A549 (cell line): ENCODE data around the gene GALNT18.

Source experiments
- EP300 ChIP-seq, 2 experiments: fragments of >200 bp; sonication (Bioruptor Twin); formaldehyde crosslinking; IDR thresholded peaks; 2 replicates in 1 of 2; 3 replicates in 1 of 2; pipeline ENCODE4 v1.6.1; 2016 to 2017
- ESRRA ChIP-seq: fragments of 150-350 bp; IDR thresholded peaks from 2 replicates; pipeline ENCODE4 v1.6.1; 2014; ENCODE audit warnings: mild to moderate bottlenecking, low read length, borderline replicate concordance
- GATA3 ChIP-seq: IDR thresholded peaks from 2 replicates; pipeline ENCODE4 v1.6.1; 2012; ENCODE audit warnings: borderline replicate concordance
- HOXA7 ChIP-seq: fragments of 250-450 bp; sonication (Bioruptor Pico); IDR thresholded peaks from 2 replicates; pipeline ENCODE4 v1.5.0; 2020; ENCODE audit warnings: mild to moderate bottlenecking, moderate library complexity
- JUN ChIP-seq, 2 experiments: fragments of >200 bp; sonication (Bioruptor Twin); formaldehyde crosslinking; IDR thresholded peaks; 2 replicates in 1 of 2; 3 replicates in 1 of 2; pipeline ENCODE4 v1.6.1; 2016 to 2017
- MYC ChIP-seq: IDR thresholded peaks from 2 replicates; pipeline ENCODE4 v1.6.1; 2012; ENCODE audit warnings: mild to moderate bottlenecking, inconsistent platforms, low read length, improper control_type of control experiment, borderline replicate concordance
- NFE2L2 ChIP-seq: fragments of 150-350 bp; conservative IDR thresholded peaks from 2 replicates; pipeline ENCODE4 v1.6.1; 2014; ENCODE audit warnings: low read length
- POLR2A ChIP-seq: IDR thresholded peaks from 2 replicates; pipeline ENCODE4 v1.6.1; 2012; ENCODE audit warnings: mild to moderate bottlenecking, low read length
- RAD21 ChIP-seq, 2 experiments: fragments of >200 bp in 1 of 2; sonication (Bioruptor Twin) in 1 of 2; formaldehyde crosslinking in 1 of 2; IDR thresholded peaks in 1 of 2; conservative IDR thresholded peaks in 1 of 2; 2 replicates in 1 of 2; 3 replicates in 1 of 2; pipeline ENCODE4 v1.6.1; 2012 to 2018; ENCODE audit warnings: inconsistent platforms in 1 of 2
- RARB ChIP-seq: fragments of 250-450 bp; sonication (Bioruptor Pico); IDR thresholded peaks from 2 replicates; pipeline ENCODE4 v1.8.0; 2021; ENCODE audit warnings: mild to moderate bottlenecking, moderate library complexity
- RNF2 ChIP-seq: fragments of 200-600 bp; sonication (generic); IDR thresholded peaks from 2 replicates; pipeline ENCODE4 v1.6.1; 2016; ENCODE audit warnings: low read depth, mild to moderate bottlenecking, antibody characterized with exemption, moderate library complexity, borderline replicate concordance
- SREBF2 ChIP-seq: fragments of 450-650 bp; IDR thresholded peaks from 2 replicates; pipeline ENCODE4 v1.6.1; 2014; ENCODE audit warnings: mild to moderate bottlenecking, moderate library complexity
- TF ChIP-seq, protein P1 (sequence below): fragments of >200 bp; sonication (Bioruptor Twin); formaldehyde crosslinking; IDR thresholded peaks from 3 replicates; pipeline ENCODE4 v1.5.1; 2016
- TF ChIP-seq, protein P2 (sequence below): IDR thresholded peaks from 2 replicates; pipeline ENCODE4 v1.6.1; 2012

- TF ChIP-seq RARB (CRISPR knock-in tag) (no peak), JUN (IDR thresholded peaks at IDR 0.05) (no peak), POLR2A (no peak), RNF2 (no peak), RAD21 (conservative IDR thresholded peaks at IDR 0.05 in 1 of 2, IDR thresholded peaks at IDR 0.05 in 1 of 2) (no peak), ESRRA (no peak), SREBF2 (no peak), GATA3 (no peak), NFE2L2 (no peak), HOXA7 (CRISPR knock-in tag) (no peak), EP300 (IDR thresholded peaks at IDR 0.05) (no peak), MYC (no peak)
- TF ChIP-seq, protein P1, sequence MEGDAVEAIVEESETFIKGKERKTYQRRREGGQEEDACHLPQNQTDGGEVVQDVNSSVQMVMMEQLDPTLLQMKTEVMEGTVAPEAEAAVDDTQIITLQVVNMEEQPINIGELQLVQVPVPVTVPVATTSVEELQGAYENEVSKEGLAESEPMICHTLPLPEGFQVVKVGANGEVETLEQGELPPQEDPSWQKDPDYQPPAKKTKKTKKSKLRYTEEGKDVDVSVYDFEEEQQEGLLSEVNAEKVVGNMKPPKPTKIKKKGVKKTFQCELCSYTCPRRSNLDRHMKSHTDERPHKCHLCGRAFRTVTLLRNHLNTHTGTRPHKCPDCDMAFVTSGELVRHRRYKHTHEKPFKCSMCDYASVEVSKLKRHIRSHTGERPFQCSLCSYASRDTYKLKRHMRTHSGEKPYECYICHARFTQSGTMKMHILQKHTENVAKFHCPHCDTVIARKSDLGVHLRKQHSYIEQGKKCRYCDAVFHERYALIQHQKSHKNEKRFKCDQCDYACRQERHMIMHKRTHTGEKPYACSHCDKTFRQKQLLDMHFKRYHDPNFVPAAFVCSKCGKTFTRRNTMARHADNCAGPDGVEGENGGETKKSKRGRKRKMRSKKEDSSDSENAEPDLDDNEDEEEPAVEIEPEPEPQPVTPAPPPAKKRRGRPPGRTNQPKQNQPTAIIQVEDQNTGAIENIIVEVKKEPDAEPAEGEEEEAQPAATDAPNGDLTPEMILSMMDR = no peak
- TF ChIP-seq, protein P2, sequence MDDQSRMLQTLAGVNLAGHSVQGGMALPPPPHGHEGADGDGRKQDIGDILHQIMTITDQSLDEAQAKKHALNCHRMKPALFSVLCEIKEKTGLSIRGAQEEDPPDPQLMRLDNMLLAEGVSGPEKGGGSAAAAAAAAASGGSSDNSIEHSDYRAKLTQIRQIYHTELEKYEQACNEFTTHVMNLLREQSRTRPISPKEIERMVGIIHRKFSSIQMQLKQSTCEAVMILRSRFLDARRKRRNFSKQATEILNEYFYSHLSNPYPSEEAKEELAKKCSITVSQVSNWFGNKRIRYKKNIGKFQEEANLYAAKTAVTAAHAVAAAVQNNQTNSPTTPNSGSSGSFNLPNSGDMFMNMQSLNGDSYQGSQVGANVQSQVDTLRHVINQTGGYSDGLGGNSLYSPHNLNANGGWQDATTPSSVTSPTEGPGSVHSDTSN = no peak
Observed at GRCh38 chr11:11347592-11347991, 274.2 kb downstream of the GALNT18 start.
